Right atrium auricular region (tissue), 2 donors: ENCODE results near the gene METTL26. TPM values are rescaled to one million over a fixed set of nuclear protein-coding genes. Genes with fewer than 3 reads are reported as not detected.

Experiments used
- DNase-seq: peaks from one replicate; pipeline ENCODE4 v3.0.0-alpha.2; 2019; ENCODE audit warnings: low spot score
- H3K27ac ChIP-seq, 2 donors: fragments of 200-600 bp; sonication (generic); 1 replicate in 1 of 2; 2 replicates in 1 of 2; pipeline ENCODE4 v1.5.1; 2016 to 2019
- H3K27me3 ChIP-seq, 2 donors: fragments of 200-600 bp; sonication (generic); one replicate each; pipeline versions ENCODE4 v1.5.1 to v1.6.0; 2017 to 2019
- H3K36me3 ChIP-seq: fragments of 200-600 bp; sonication (generic); one replicate; pipeline ENCODE4 v1.5.1; 2016
- H3K4me1 ChIP-seq, 2 donors: fragments of 200-600 bp; sonication (generic); one replicate each; pipeline versions ENCODE4 v1.5.1 to v1.6.0; 2017 to 2019
- H3K4me3 ChIP-seq, 2 donors: fragments of 200-600 bp; sonication (generic); 1 replicate in 1 of 2; 2 replicates in 1 of 2; pipeline ENCODE4 v1.5.1; 2017 to 2019; ENCODE audit warnings: mild to moderate bottlenecking in 1 of 2, moderate library complexity in 1 of 2
- H3K9me3 ChIP-seq, 2 donors: fragments of 200-600 bp; sonication (generic); one replicate each; pipeline ENCODE4 v1.5.1; 2019
- CTCF ChIP-seq, 2 donors: fragments of 200-600 bp; sonication (generic); IDR thresholded peaks; one replicate each; pipeline ENCODE4 v1.5.1; 2019; ENCODE audit warnings: antibody characterized with exemption in 2 of 2
- total RNA-seq, 2 donors: library from RNA; depleted of rRNA; stranded (reverse); fragments of >200 nt; gene quantifications; one replicate each; pipeline ENCODE4 v1.1.0, GENCODE V29; 2016

The METTL26 gene
- total RNA-seq, 2 donors from 2014 or later, result 103 to 137 TPM

- TF ChIP-seq CTCF (IDR thresholded peaks at IDR 0.05), result no peak
- H3K4me3 ChIP-seq, result no peak overlapping the region
- no peaks in the 10 kb centered on the region for H3K27me3 ChIP-seq
- no peaks in the 10 kb centered on the region for H3K9me3 ChIP-seq
- no peak overlapping the region for H3K27ac ChIP-seq
- H3K36me3 ChIP-seq, result no peaks in the 10 kb centered on the region
- DNase-seq, result peak; percentile 73
- peaks cover 0 to 33% of the 10 kb centered on the region in 2 donors for H3K4me1 ChIP-seq
These were observed 43.4 kb downstream of the METTL26 start for GRCh38 chr16:592518-593306.

- Histone ChIP-seq H3K4me1 (peaks cover 0 to 40% of the 10 kb centered on the region in 2 donors), H3K4me3 (no peak overlapping the region), H3K9me3 (no peaks in the 10 kb centered on the region), H3K27ac (no peak overlapping the region), H3K36me3 (no peaks in the 10 kb centered on the region), H3K27me3 (no peaks in the 10 kb centered on the region)
- TF ChIP-seq CTCF (IDR thresholded peaks at IDR 0.05), result no peak
- no peak for DNase-seq
These were observed 44.1 kb downstream of the METTL26 start for GRCh38 chr16:591892-592517.

- TF ChIP-seq CTCF (IDR thresholded peaks at IDR 0.05), result no peak
- no peak overlapping the region for H3K27ac ChIP-seq
These were observed 44.9 kb downstream of the METTL26 start for GRCh38 chr16:591231-591630.

GRCh38 chr16:590815-591200 is 45.3 kb downstream of the METTL26 start:
- no peak for DNase-seq
- Histone ChIP-seq H3K36me3 (no peaks in the 10 kb centered on the region), H3K27me3 (no peaks in the 10 kb centered on the region), H3K4me1 (peaks cover 0 to 50% of the 10 kb centered on the region in 2 donors), H3K9me3 (no peaks in the 10 kb centered on the region), H3K27ac (peak overlapping the region in 1 of 2 donors; percentile 79), H3K4me3 (peak overlapping the region; percentile 78 to 92)
- no peak for TF ChIP-seq CTCF (IDR thresholded peaks at IDR 0.05)

More at GRCh38 chr16:591231-591630, 44.9 kb downstream of the METTL26 start:
- no peak for DNase-seq
- Histone ChIP-seq H3K4me1 (peaks cover 0 to 48% of the 10 kb centered on the region in 2 donors), H3K9me3 (no peaks in the 10 kb centered on the region), H3K27me3 (no peaks in the 10 kb centered on the region), H3K36me3 (no peaks in the 10 kb centered on the region), H3K4me3 (peak overlapping the region; percentile 78 to 92)

- Histone ChIP-seq H3K4me3 (peak overlapping the region; percentile 78 to 92), H3K36me3 (no peaks in the 10 kb centered on the region), H3K9me3 (no peaks in the 10 kb centered on the region), H3K4me1 (peaks cover 0 to 50% of the 10 kb centered on the region in 2 donors), H3K27ac (peak overlapping the region; percentile 79 to 86), H3K27me3 (no peaks in the 10 kb centered on the region)
- no peak for DNase-seq
- TF ChIP-seq CTCF (IDR thresholded peaks at IDR 0.05), result no peak
These were observed 45.8 kb downstream of the METTL26 start for GRCh38 chr16:590188-590814.
